GM12864 (cell line): ENCODE measurements around the gene PCNA.
A peak's percentile ranks its signal among the peaks of the same experiment; 100 is the strongest.
"Not testable (repeated sequence)": the region's sequence is repeated elsewhere in the genome, so short reads cannot be mapped to it uniquely, and the experiment has no call there.

ENCODE experiments used
- DNase-seq: peaks from one replicate; pipeline ENCODE4 v3.0.0-alpha.2; 2011; ENCODE audit warnings: low read depth
- H3K4me3 ChIP-seq: 2 replicates; pipeline ENCODE4 v1.5.1; 2011; ENCODE audit warnings: mild to moderate bottlenecking, low read depth, low read length, control low read depth
- CTCF ChIP-seq: IDR thresholded peaks from 2 replicates; pipeline ENCODE4 v1.5.1; 2011; ENCODE audit warnings: low read depth, mild to moderate bottlenecking, moderate library complexity, low read length, control low read depth, inconsistent platforms; ENCODE audit errors: missing control alignments

Gene PCNA

GRCh38 chr20:5118220-5119142 lies 1.3 kb downstream of the PCNA start:
- DNase-seq, result no peak
- no peak for TF ChIP-seq CTCF
- H3K4me3 ChIP-seq, result peak overlapping the region; percentile 99

DNA sequence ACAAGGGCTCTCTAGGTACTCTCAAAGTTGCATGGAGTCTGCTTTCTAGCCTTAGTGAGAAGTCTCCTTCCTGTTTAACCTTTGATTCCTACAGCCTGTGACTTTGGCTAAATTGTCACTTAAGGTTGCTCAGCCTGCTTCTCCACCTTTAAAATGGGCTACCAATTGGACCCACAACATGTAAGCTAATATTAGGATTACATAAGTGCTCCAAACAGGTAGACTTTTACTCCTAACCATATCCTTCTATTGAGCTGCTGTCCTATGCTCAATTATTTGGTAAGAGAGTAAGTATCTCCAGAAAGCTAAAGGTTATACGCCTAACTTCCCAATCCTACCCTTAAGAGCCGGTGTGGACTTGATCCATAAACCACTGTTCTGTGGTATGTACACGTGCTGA lies 2.9 kb downstream of the PCNA start:
- no peak for TF ChIP-seq CTCF
- H3K4me3 ChIP-seq, result peak overlapping the region; percentile 99; the same call in 1 of the 2 replicates
- DNase-seq, result no peak

- no peak overlapping the region for H3K4me3 ChIP-seq
- TF ChIP-seq CTCF, result no peak
- no peak for DNase-seq
Observed at GRCh38 chr20:5114403-5114802, 5.4 kb downstream of the PCNA start.

GRCh38 chr20:5113615-5113986 lies 6.2 kb downstream of the PCNA start:
- peak overlapping the region; percentile 90 for H3K4me3 ChIP-seq
- no peak for TF ChIP-seq CTCF
- no peak for DNase-seq

- no peak for DNase-seq
- TF ChIP-seq CTCF, result no peak
- no peak overlapping the region for H3K4me3 ChIP-seq
Observed at GRCh38 chr20:5109276-5109675, 10.5 kb downstream of the PCNA start.

DNA sequence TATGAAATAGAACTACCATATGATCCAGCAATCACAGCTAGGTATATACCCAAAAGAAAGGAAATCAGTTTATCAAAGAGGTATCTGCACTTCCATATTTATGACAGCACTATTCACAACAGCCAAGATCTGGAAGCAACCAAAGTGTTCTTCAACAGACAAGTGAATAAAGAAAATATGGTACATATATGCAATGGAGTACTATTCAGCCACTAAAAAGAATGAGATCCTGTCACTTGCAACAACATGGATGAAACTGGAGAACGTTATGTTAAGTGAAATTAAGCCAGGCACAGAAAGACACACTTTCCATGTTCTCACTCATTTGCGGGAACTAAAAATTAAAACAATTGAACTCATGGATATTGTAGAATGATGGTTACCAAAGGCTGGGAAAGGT lies 15.3 kb downstream of the PCNA start:
- TF ChIP-seq CTCF, result no peak
- H3K4me3 ChIP-seq, result no peak overlapping the region
- DNase-seq, result no peak

DNA sequence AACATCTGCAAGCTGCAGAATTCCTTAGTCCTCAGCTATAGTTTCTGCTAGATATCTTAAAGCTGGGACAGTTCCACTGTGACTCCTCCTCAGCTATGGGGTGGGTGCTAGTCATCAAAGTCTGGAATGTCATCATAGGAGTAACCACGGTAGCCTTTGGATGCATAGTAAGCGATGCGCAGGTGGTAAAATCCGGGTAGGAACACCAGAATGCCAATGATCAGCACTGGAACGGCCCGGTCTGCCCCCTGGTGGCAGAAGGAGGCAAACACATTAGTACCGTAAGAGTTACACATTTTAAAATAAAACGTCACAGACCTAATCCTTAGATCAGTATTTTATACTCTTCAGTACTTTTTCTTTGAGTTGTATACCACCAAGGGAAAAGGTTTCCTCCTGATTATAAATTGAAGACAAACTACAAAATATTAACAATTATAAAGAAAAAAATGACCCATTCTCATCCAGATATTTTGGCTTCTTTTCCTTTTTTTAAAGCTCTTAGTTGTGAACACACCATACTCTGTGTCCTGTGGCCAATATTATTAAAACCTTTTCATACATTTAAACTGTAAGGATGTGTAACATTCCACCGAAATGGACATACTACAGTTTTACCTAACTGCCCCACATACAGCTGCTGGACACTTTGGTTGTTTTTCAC lies 18.9 kb downstream of the PCNA start:
- H3K4me3 ChIP-seq, result no peak overlapping the region
- DNase-seq, result no peak
- TF ChIP-seq CTCF, result peak; percentile 81

DNA sequence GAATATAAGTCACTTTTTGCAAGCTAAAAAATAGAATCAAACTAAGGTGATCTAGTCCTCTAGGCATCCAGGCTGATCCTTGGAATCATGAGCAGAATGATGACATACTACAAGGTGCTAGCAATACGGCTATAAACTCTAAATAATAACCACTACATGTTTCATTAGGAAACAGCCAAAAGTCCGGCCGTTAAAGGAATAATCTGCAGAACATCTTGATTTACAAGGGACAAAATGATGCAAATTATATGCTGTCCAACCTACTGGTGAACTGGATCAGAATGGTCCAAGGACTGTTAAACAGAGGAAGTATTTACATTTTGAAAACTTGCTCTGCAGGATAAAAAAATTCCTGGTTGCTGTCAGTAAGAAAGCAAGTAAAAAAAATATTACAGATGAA lies 19.8 kb downstream of the PCNA start:
- not testable (repeated sequence) for H3K4me3 ChIP-seq, DNase-seq

DNA sequence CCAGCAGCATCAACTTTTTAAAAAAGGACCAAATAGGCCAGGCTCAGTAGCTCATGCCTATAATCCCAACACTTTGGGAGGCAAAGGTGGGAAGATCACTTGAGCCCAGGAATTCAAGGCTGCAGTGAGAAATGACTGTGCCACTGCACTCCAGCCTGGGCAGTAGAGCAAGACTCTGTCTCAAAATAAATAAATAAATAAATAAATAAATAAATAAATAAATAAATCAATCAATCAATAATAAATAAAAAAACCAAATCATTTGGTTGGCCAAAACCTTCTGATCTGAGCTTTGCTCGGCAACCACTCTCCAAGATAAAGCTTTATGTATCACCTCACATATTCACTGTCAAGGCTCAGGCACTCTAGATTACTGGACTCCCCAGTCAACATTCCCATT lies 20.7 kb downstream of the PCNA start:
- not testable (repeated sequence) for H3K4me3 ChIP-seq, DNase-seq
